ENCODE results near the gene FOXJ2. TPM values are rescaled to one million over a fixed set of nuclear protein-coding genes. Genes with fewer than 3 reads are reported as not detected.

The FOXJ2 gene
- total RNA-seq, 1 experiment from 2014 or later, result 13.8 TPM

Other genes starting within 250 kb of the FOXJ2 start
- gene NANOG, start 243.3 kb upstream of the FOXJ2 start, total RNA-seq (2014; rRNA removed; shearing (Covaris generic)), result not detected in 2 replicates
- gene SLC2A14, start 159.8 kb upstream of the FOXJ2 start, total RNA-seq (2014; rRNA removed; shearing (Covaris generic)), result not detected in 2 replicates
- 12.1 and 13.0 TPM in 2 replicates for gene SLC2A3, start 96.5 kb upstream of the FOXJ2 start, total RNA-seq (2014; rRNA removed; shearing (Covaris generic))
- gene C3AR1, start 33.6 kb downstream of the FOXJ2 start, total RNA-seq (2014; rRNA removed; shearing (Covaris generic)), result 0.47 and 1.3 TPM in 2 replicates
- gene NECAP1, start 49.6 kb downstream of the FOXJ2 start, total RNA-seq (2014; rRNA removed; shearing (Covaris generic)), result 39.0 and 44.7 TPM in 2 replicates
- 0.96 TPM in 1 of 2 replicates, not detected in the other for gene CLEC4A, start 90.9 kb downstream of the FOXJ2 start, total RNA-seq (2014; rRNA removed; shearing (Covaris generic))
- not detected in 2 replicates for gene ZNF705A, start 124.3 kb downstream of the FOXJ2 start, total RNA-seq (2014; rRNA removed; shearing (Covaris generic))
- gene FAM90A1, start 194.9 kb downstream of the FOXJ2 start, total RNA-seq (2014; rRNA removed; shearing (Covaris generic)), result 0.07 TPM in 1 of 2 replicates, not detected in the other